AG20443 (cell line): Measurements from ENCODE around the gene CES2.
"Not testable (repeated sequence)": the region's sequence is repeated elsewhere in the genome, so short reads cannot be mapped to it uniquely, and the experiment has no call there.

ENCODE experiments used
- DNase-seq: peaks from one replicate; pipeline ENCODE4 v3.0.0; 2012; ENCODE audit warnings: low spot score, mixed read lengths

Gene CES2

DNA sequence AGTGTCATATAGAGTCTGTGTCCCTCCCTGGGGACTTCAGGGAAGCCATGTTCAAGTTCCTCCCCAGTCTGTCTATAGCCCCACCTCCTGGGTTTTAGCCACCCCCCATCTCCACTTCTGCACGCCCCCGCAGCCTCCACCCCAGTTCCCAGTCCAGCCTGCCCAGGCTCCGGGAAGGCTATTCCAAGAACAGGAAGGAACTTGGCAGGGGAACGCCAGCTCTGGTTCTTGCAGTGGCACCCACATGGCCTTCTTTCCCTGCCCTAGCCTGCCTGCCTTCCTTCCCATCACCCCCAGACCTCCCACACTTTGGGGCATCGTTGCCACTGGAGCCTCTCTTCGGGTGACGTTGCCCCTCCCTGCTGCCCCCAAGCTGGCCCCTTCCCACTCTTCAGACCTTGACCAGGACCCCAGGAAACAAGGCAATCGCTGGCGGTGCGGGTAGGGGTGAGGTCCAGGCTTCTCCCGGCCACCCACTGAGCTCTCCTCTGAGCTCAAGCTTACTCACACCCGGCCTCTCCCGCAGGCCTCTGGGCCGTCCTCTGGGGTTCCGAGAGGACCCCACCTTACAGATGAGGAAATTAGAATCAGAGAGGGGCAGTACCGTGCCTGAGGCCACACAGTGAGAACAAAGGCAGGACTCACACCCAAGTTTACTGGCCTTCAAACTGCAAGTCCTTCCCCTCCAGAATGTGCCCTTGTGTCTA is 43.8 kb downstream of the CES2 start:
- peak; percentile 45 for DNase-seq

DNA sequence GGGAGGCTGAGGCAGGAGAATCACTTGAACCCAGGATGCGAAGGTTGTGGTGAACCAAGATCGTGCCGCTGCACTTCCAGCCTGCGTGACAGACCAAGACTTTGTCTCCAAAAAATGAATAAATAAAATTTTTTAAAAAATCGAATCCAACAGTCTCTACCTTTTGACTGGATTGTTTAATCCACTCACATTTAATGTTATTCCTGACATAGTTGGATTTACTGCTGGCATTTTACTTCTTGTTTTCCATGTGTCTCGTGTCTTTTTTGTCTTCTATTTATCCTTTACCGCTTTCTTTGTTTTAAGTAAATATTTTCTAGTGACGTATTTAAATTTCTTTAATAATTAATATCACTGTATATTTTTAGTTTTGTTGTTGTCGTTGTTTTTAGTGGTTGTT is 47.7 kb downstream of the CES2 start:
- no peak for DNase-seq

DNA sequence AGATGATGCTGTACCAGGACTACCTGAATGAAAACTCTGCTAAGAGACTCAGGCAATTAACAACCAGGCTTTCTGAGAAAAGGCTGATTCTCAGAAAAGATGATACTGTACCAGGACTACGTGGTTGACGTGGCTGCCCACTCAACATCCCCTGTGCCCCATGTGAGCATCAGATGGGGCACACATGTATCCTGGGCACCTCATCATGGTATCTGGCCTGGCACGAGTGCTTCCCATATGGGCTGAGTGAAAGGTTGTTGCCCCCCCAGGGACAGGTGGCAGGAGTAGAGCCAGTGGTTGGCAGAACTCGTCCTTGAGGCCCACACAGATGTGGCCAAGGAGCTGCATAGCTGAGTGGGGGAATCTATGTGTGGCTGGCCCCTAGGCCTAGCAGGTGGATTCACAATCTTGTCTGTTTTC is 49.6 kb downstream of the CES2 start:
- DNase-seq, result no peak

DNA sequence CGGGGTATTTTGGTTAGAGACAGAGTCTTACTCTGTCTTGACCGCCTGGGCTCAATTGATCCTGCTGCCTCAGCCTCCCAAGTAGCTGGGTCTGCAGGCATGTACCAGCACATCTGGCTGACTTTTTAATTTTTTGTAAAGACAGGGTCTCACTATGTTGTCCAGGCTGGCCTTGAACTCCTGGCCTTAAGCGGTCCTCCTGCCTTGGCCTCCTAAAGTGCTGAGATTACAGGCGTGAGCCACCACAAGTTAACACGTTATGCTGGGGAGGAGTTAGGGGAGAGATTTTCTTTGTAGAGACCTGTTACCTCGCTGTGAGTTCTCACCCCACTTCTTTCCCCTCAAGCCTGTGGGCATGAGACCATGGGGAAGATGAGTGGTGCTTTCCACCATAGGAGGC is 51.2 kb downstream of the CES2 start:
- no peak for DNase-seq

DNA sequence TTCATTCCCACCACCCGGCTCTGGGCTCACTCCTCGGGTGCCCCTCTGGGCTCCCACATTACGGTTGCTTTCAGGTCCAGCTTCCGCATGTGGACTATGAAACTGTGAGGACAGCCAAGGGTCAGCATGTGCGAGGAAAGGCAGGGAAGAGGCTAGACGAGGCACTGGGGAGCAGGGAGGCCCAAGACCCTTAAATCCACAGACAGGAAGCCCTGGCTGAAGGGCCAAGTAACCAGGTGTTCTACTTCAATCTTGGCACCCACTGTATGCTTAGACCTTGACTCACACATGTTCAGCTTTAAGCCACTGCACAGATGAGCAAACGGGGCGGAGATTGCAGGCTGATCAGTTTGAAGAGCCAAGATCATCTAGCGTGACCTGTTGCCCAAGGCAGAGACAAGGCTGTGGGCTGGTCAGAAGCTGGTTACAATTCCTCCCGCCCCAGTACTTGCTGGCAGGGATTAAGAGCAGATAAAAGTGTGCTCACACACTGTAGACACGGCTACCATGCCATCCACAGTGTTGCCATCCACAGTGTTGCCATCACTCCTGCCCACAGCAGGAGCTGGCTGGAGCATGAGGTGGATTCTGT is 53.0 kb downstream of the CES2 start, which contains the start of gene CES4A:
CES4A (plus strand) TSS at position 393 of the 592 bp plus-strand sequence; CDS start at position 577, 184 bp downstream.
- DNase-seq, result peak; percentile 53

DNA sequence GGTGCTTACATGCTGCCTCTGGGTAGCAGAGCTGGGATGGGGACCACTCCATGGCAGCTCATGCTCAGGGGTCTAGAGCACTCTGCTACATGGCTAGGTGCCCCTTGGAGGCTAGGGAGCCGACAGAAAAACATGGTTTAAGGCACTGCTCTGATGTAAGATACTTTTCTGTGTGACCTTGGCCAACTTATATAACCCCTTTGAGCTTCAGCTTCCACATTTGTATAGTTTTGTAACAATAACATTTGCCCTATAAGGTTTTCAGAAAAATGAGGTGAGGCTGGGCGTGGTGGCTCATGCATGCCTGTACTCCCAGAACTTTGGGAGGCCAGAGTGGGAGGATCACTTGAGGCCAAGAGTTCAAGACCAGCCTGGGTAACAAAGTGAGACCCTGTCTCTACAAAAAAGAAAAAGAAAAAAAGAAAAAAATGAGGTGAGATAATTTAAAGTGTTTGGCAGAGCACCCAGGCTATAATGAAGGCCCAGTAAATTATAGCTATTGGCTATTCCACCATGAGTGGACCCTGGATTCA is 56.3 kb downstream of the CES2 start:
- no peak for DNase-seq

DNA sequence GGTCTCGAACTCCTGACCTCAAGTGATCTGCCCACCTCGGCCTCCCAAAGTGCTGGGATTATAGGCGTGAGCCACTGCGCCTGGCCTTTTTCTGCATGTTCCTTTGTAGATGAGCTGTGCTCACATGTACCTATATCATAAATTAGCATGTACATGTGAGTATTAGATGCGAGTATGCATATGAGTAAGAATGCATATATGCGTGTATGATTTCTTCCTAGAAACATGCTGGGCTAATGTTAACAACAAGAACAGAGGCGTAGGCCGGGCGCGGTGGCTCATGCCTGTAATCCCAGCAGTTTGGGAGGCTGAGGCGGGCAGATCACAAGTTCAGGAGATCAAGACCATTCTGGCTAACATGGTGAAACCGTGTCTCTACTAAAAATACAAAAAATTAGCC is 58.2 kb downstream of the CES2 start:
- DNase-seq, result not testable (repeated sequence)
